Measurements from ENCODE around the gene STK31.
"Not testable (repeated sequence)": the region's sequence is repeated elsewhere in the genome, so short reads cannot be mapped to it uniquely, and the experiment has no call there.

The STK31 gene

GRCh38 chr7:23713285-23714149 is 3.5 kb downstream of the STK31 start:
- in situ Hi-C loops (cut with MboI; ENCODE audit: low sequenced_read_pairs), result loop anchor here (25.0 kb wide), 1 partner anchor 451 kb away; no protein-coding TSS in a partner anchor

GRCh38 chr7:23714150-23714464 is 4.1 kb downstream of the STK31 start:
- in situ Hi-C loops (cut with MboI; ENCODE audit: low sequenced_read_pairs), result loop anchor here (25.0 kb wide), 1 partner anchor 452 kb away; no protein-coding TSS in a partner anchor

GRCh38 chr7:23714579-23714978 is 4.6 kb downstream of the STK31 start:
- in situ Hi-C loops (cut with MboI; ENCODE audit: low sequenced_read_pairs), result loop anchor here (25.0 kb wide), 1 partner anchor 452 kb away; no protein-coding TSS in a partner anchor

GRCh38 chr7:23715099-23715498 is 5.1 kb downstream of the STK31 start:
- in situ Hi-C loops (cut with MboI; ENCODE audit: low sequenced_read_pairs), result loop anchor here (25.0 kb wide), 1 partner anchor 453 kb away; no protein-coding TSS in a partner anchor

GRCh38 chr7:23717788-23718187 is 7.8 kb downstream of the STK31 start:
- in situ Hi-C loops (cut with MboI; ENCODE audit: low sequenced_read_pairs), result loop anchor here (25.0 kb wide), 1 partner anchor 455 kb away; no protein-coding TSS in a partner anchor

GRCh38 chr7:23721456-23721855 is 11.4 kb downstream of the STK31 start:
- in situ Hi-C loops (cut with MboI; ENCODE audit: low sequenced_read_pairs), result loop anchor here (10.0 to 25.0 kb wide), 2 partner anchors 147 to 459 kb away; no protein-coding TSS in a partner anchor

- in situ Hi-C loops (cut with MboI; ENCODE audit: low sequenced_read_pairs), result loop anchor here (10.0 to 25.0 kb wide), 2 partner anchors 148 to 460 kb away; no protein-coding TSS in a partner anchor
These were observed 12.7 kb downstream of the STK31 start for GRCh38 chr7:23722587-23723216.

- in situ Hi-C loops (cut with MboI; ENCODE audit: low sequenced_read_pairs), result loop anchor here (10.0 to 25.0 kb wide), 2 partner anchors 149 to 462 kb away; no protein-coding TSS in a partner anchor
These were observed 14.1 kb downstream of the STK31 start for GRCh38 chr7:23724113-23724512.

GRCh38 chr7:23742051-23742450 is 32.0 kb downstream of the STK31 start:
- in situ Hi-C loops (cut with MboI; ENCODE audit: low sequenced_read_pairs), result no loop called here

- in situ Hi-C loops (cut with MboI; ENCODE audit: low sequenced_read_pairs), result no loop called here
These were observed 33.2 kb downstream of the STK31 start for GRCh38 chr7:23743226-23743625.

GRCh38 chr7:23746629-23747028 is 36.6 kb downstream of the STK31 start:
- in situ Hi-C loops (cut with MboI; ENCODE audit: low sequenced_read_pairs), result no loop called here

GRCh38 chr7:23751852-23752251 is 41.8 kb downstream of the STK31 start:
- in situ Hi-C loops (cut with MboI; ENCODE audit: low sequenced_read_pairs), result no loop called here

GRCh38 chr7:23758839-23759238 is 48.8 kb downstream of the STK31 start:
- in situ Hi-C loops (cut with MboI; ENCODE audit: low sequenced_read_pairs), result not testable (repeated sequence)

- in situ Hi-C loops (cut with MboI; ENCODE audit: low sequenced_read_pairs), result no loop called here
These were observed 49.8 kb downstream of the STK31 start for GRCh38 chr7:23759671-23760391.

GRCh38 chr7:23765943-23766342 is 55.9 kb downstream of the STK31 start:
- in situ Hi-C loops (cut with MboI; ENCODE audit: low sequenced_read_pairs), result no loop called here

- in situ Hi-C loops (cut with MboI; ENCODE audit: low sequenced_read_pairs), result no loop called here
These were observed 57.5 kb downstream of the STK31 start for GRCh38 chr7:23767514-23767913.

GRCh38 chr7:23768022-23768421 is 58.0 kb downstream of the STK31 start:
- in situ Hi-C loops (cut with MboI; ENCODE audit: low sequenced_read_pairs), result no loop called here

GRCh38 chr7:23779185-23779800 is 69.3 kb downstream of the STK31 start:
- in situ Hi-C loops (cut with MboI; ENCODE audit: low sequenced_read_pairs), result not testable (repeated sequence)

GRCh38 chr7:23783115-23783514 is 73.1 kb downstream of the STK31 start:
- in situ Hi-C loops (cut with MboI; ENCODE audit: low sequenced_read_pairs), result no loop called here

- in situ Hi-C loops (cut with MboI; ENCODE audit: low sequenced_read_pairs), result no loop called here
These were observed 77.3 kb downstream of the STK31 start for GRCh38 chr7:23787272-23787671.

GRCh38 chr7:23788843-23789242 is 78.8 kb downstream of the STK31 start:
- in situ Hi-C loops (cut with MboI; ENCODE audit: low sequenced_read_pairs), result no loop called here
